AG09309 (cell line): ENCODE data around the gene SPG11.

Source experiments
- DNase-seq: peaks from one replicate; pipeline ENCODE4 v3.0.0-alpha.2; 2010; ENCODE audit warnings: low read depth
- H3K4me3 ChIP-seq: 2 replicates; pipeline ENCODE4 v1.5.1; 2011; ENCODE audit warnings: mild to moderate bottlenecking, low read depth, low read length, moderate library complexity; ENCODE audit not compliant: control insufficient read depth
- TF ChIP-seq, protein P1 (sequence below): IDR thresholded peaks from 2 replicates; pipeline ENCODE4 v1.5.1; 2011; ENCODE audit warnings: mild to moderate bottlenecking, low read depth, low read length, inconsistent platforms; ENCODE audit not compliant: insufficient read depth, control insufficient read depth; ENCODE audit errors: missing control alignments

Gene SPG11, protein sequence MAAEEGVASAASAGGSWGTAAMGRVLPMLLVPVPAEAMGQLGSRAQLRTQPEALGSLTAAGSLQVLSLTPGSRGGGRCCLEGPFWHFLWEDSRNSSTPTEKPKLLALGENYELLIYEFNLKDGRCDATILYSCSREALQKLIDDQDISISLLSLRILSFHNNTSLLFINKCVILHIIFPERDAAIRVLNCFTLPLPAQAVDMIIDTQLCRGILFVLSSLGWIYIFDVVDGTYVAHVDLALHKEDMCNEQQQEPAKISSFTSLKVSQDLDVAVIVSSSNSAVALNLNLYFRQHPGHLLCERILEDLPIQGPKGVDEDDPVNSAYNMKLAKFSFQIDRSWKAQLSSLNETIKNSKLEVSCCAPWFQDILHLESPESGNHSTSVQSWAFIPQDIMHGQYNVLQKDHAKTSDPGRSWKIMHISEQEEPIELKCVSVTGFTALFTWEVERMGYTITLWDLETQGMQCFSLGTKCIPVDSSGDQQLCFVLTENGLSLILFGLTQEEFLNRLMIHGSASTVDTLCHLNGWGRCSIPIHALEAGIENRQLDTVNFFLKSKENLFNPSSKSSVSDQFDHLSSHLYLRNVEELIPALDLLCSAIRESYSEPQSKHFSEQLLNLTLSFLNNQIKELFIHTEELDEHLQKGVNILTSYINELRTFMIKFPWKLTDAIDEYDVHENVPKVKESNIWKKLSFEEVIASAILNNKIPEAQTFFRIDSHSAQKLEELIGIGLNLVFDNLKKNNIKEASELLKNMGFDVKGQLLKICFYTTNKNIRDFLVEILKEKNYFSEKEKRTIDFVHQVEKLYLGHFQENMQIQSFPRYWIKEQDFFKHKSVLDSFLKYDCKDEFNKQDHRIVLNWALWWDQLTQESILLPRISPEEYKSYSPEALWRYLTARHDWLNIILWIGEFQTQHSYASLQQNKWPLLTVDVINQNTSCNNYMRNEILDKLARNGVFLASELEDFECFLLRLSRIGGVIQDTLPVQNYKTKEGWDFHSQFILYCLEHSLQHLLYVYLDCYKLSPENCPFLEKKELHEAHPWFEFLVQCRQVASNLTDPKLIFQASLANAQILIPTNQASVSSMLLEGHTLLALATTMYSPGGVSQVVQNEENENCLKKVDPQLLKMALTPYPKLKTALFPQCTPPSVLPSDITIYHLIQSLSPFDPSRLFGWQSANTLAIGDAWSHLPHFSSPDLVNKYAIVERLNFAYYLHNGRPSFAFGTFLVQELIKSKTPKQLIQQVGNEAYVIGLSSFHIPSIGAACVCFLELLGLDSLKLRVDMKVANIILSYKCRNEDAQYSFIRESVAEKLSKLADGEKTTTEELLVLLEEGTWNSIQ (N-terminal part only)

DNA sequence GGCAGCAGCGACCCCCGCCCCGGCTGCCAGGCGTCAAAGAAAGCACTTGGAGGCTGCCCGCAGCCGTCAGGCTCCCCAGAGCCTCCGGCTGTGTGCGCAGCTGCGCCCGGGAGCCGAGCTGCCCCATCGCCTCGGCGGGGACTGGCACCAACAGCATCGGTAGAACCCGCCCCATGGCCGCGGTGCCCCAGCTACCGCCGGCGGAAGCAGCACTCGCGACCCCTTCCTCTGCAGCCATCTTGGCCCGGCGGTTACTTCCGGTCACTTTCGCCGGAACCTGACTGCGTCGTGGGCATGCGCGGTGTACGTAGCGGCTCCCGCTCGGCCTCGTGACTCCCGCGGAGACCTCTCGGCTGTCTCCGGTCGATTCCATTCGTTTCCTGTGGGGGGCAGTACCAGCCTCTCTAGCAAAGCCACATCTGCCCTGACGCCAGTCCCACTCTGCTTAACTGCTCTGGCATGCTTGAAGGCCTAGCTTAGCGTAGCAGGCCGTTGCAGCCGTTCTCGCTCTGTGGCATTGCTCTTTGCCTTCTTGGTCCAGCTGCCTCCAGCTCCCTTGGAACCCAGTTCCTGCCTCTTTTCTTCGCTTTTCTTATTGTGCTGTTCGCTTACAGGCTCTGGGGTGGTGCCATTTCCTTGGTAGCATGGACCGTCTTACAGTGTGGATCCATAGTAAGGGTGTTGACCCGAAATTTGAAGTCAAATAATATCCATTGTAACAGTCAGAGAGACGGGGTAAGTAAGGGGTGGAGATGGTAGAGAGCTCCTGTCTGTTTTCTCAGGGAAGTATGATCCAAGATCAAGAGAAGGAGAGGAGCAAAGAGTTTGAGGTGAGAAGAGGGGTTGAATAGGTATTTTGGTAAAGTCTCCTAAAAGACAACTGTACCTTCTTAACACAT is at the start of gene SPG11:
SPG11 (minus strand) TSS at position 253 of the 899 bp plus-strand sequence; CDS start at position 238, 15 bp downstream.
- peak within 1 kb of the TSS; percentile 71 for H3K4me3 ChIP-seq
- DNase-seq, result peak; percentile 89
- TF ChIP-seq, protein P1, sequence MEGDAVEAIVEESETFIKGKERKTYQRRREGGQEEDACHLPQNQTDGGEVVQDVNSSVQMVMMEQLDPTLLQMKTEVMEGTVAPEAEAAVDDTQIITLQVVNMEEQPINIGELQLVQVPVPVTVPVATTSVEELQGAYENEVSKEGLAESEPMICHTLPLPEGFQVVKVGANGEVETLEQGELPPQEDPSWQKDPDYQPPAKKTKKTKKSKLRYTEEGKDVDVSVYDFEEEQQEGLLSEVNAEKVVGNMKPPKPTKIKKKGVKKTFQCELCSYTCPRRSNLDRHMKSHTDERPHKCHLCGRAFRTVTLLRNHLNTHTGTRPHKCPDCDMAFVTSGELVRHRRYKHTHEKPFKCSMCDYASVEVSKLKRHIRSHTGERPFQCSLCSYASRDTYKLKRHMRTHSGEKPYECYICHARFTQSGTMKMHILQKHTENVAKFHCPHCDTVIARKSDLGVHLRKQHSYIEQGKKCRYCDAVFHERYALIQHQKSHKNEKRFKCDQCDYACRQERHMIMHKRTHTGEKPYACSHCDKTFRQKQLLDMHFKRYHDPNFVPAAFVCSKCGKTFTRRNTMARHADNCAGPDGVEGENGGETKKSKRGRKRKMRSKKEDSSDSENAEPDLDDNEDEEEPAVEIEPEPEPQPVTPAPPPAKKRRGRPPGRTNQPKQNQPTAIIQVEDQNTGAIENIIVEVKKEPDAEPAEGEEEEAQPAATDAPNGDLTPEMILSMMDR, result peak; percentile 92

DNA sequence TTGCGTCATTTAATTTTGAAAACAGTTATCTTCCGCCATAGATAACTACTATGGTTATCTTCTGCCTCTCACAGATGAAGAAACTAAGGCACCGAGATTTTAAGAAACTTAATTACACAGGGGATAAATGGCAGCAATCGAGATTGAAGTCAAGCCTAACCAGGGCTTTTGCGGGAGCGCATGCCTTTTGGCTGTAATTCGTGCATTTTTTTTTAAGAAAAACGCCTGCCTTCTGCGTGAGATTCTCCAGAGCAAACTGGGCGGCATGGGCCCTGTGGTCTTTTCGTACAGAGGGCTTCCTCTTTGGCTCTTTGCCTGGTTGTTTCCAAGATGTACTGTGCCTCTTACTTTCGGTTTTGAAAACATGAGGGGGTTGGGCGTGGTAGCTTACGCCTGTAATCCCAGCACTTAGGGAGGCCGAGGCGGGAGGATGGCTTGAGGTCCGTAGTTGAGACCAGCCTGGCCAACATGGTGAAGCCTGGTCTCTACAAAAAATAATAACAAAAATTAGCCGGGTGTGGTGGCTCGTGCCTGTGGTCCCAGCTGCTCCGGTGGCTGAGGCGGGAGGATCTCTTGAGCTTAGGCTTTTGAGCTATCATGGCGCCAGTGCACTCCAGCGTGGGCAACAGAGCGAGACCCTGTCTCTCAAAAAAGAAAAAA is 49.0 kb upstream of the SPG11 start:
- H3K4me3 ChIP-seq, result peak overlapping the region; percentile 81
- TF ChIP-seq, protein P1, result no peak
- peak; percentile 65 for DNase-seq

DNA sequence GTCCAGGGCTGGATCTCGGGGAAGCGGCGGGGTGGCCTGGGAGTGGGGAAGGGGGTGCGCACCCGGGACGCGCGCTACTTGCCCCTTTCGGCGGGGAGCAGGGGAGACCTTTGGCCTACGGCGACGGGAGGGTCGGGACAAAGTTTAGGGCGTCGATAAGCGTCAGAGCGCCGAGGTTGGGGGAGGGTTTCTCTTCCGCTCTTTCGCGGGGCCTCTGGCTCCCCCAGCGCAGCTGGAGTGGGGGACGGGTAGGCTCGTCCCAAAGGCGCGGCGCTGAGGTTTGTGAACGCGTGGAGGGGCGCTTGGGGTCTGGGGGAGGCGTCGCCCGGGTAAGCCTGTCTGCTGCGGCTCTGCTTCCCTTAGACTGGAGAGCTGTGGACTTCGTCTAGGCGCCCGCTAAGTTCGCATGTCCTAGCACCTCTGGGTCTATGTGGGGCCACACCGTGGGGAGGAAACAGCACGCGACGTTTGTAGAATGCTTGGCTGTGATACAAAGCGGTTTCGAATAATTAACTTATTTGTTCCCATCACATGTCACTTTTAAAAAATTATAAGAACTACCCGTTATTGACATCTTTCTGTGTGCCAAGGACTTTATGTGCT is 48.4 kb upstream of the SPG11 start:
- TF ChIP-seq, protein P1, result no peak
- DNase-seq, result no peak
- H3K4me3 ChIP-seq, result peak overlapping the region; percentile 81

DNA sequence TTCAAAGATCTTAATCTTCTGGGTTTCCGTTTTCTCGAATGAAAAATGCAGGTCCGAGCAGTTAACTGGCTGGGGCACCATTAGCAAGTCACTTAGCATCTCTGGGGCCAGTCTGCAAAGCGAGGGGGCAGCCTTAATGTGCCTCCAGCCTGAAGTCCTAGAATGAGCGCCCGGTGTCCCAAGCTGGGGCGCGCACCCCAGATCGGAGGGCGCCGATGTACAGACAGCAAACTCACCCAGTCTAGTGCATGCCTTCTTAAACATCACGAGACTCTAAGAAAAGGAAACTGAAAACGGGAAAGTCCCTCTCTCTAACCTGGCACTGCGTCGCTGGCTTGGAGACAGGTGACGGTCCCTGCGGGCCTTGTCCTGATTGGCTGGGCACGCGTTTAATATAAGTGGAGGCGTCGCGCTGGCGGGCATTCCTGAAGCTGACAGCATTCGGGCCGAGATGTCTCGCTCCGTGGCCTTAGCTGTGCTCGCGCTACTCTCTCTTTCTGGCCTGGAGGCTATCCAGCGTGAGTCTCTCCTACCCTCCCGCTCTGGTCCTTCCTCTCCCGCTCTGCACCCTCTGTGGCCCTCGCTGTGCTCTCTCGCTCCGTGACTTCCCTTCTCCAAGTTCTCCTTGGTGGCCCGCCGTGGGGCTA is 47.8 kb upstream of the SPG11 start, which contains the start of the genes B2M and PATL2:
B2M (plus strand) TSS at position 422 of the 647 bp plus-strand sequence; CDS start at position 452, 30 bp downstream.
PATL2 (minus strand) TSS at position 228 of the 647 bp plus-strand sequence. CDS start 34,833 bp downstream, outside the sequence.
- TF ChIP-seq, protein P1, result no peak

More for the DNA sequence above, 47.8 kb upstream of the SPG11 start, which contains the start of the genes B2M and PATL2:
- peak; percentile 86 for DNase-seq
- peak within 1 kb of the TSS; percentile 81 for H3K4me3 ChIP-seq
